Mesenchymal stem cell (in vitro differentiated cells and primary cell): Measurements from ENCODE around the gene PQBP1.

ENCODE experiments used
- DNase-seq: peaks from one replicate; pipeline ENCODE4 v3.0.0-alpha.2; 2013
- H2AFZ ChIP-seq: one replicate; pipeline ENCODE4 v1.6.1; 2013; ENCODE audit warnings: low read depth, mild to moderate bottlenecking, control low read depth, inconsistent platforms, low read length, moderate library complexity
- H2AK5ac ChIP-seq: 2 replicates; pipeline ENCODE4 v1.6.1; 2013; ENCODE audit warnings: low read length, moderate library complexity, mild to moderate bottlenecking, inconsistent platforms; ENCODE audit not compliant: severe bottlenecking
- H2BK120ac ChIP-seq: one replicate; pipeline ENCODE4 v1.6.1; 2013; ENCODE audit warnings: low read depth, mild to moderate bottlenecking, inconsistent platforms, low read length, moderate library complexity
- H2BK12ac ChIP-seq, 2 experiments: one replicate each; pipeline ENCODE4 v1.6.1; 2013; ENCODE audit warnings: inconsistent platforms in 2 of 2, low read length in 2 of 2, mild to moderate bottlenecking in 2 of 2, moderate library complexity in 2 of 2, control low read depth in 1 of 2
- H2BK15ac ChIP-seq: one replicate; pipeline ENCODE4 v1.6.1; 2013; ENCODE audit warnings: mild to moderate bottlenecking, low read depth, inconsistent platforms; ENCODE audit not compliant: poor library complexity, severe bottlenecking
- H2BK5ac ChIP-seq: 2 replicates; pipeline ENCODE4 v1.6.1; 2013; ENCODE audit warnings: low read depth, mild to moderate bottlenecking, low read length, control low read depth, inconsistent platforms; ENCODE audit not compliant: poor library complexity, severe bottlenecking
- H3K14ac ChIP-seq, 2 experiments: one replicate each; pipeline ENCODE4 v1.6.1; 2013; ENCODE audit warnings: inconsistent platforms in 2 of 2, low read length in 2 of 2, control low read depth in 1 of 2, mild to moderate bottlenecking in 1 of 2, moderate library complexity in 1 of 2
- H3K18ac ChIP-seq, 2 experiments: one replicate each; pipeline ENCODE4 v1.6.1; 2013; ENCODE audit warnings: inconsistent platforms in 2 of 2, low read length in 2 of 2, control low read depth in 1 of 2, low read depth in 1 of 2, mild to moderate bottlenecking in 1 of 2
- H3K23ac ChIP-seq, 2 experiments: one replicate each; pipeline ENCODE4 v1.6.1; 2013; ENCODE audit warnings: inconsistent platforms in 2 of 2, low read length in 2 of 2, mild to moderate bottlenecking in 2 of 2, moderate library complexity in 2 of 2, control low read depth in 1 of 2
- H3K27ac ChIP-seq: 2 replicates; pipeline ENCODE4 v1.5.1; 2013; ENCODE audit warnings: mild to moderate bottlenecking, moderate library complexity, low read length, control low read depth, inconsistent platforms; ENCODE audit not compliant: poor library complexity, severe bottlenecking
- H3K27me3 ChIP-seq, 2 experiments: 2 replicates each; pipeline versions ENCODE4 v1.6.1 to v1.7.0; 2013; ENCODE audit warnings: low read length in 2 of 2, mild to moderate bottlenecking in 2 of 2, moderate library complexity in 2 of 2, control low read depth in 1 of 2, inconsistent platforms in 1 of 2; ENCODE audit not compliant: control insufficient read depth in 1 of 2, insufficient read depth in 1 of 2
- H3K36me3 ChIP-seq, 2 experiments: 2 replicates each; pipeline versions ENCODE4 v1.6.1 to v1.7.0; 2013; ENCODE audit warnings: low read length in 2 of 2, control low read depth in 1 of 2, inconsistent platforms in 1 of 2, low read depth in 1 of 2, mild to moderate bottlenecking in 1 of 2; ENCODE audit not compliant: insufficient read depth in 2 of 2, control insufficient read depth in 1 of 2
- H3K4ac ChIP-seq, 2 experiments: one replicate each; pipeline ENCODE4 v1.6.1; 2013; ENCODE audit warnings: inconsistent platforms in 2 of 2, low read length in 2 of 2, mild to moderate bottlenecking in 2 of 2, moderate library complexity in 2 of 2, control low read depth in 1 of 2, low read depth in 1 of 2
- H3K4me1 ChIP-seq: 2 replicates; pipeline ENCODE4 v1.6.1; 2013; ENCODE audit warnings: low read depth, low read length, control low read depth; ENCODE audit not compliant: control insufficient read depth, insufficient read depth
- H3K4me2 ChIP-seq: 2 replicates; pipeline ENCODE4 v1.6.1; 2013; ENCODE audit warnings: low read length, mild to moderate bottlenecking, inconsistent platforms; ENCODE audit not compliant: poor library complexity, severe bottlenecking
- H3K4me3 ChIP-seq, 2 experiments: 2 replicates each; pipeline versions ENCODE4 v1.5.1 to v1.7.0; 2013; ENCODE audit warnings: low read length in 2 of 2, mild to moderate bottlenecking in 2 of 2, control low read depth in 1 of 2, low read depth in 1 of 2; ENCODE audit not compliant: insufficient read depth in 1 of 2
- H3K79me1 ChIP-seq: replicated peaks from 2 replicates; pipeline ENCODE4 v1.6.1; 2013; ENCODE audit warnings: mild to moderate bottlenecking, control low read depth, low read length, inconsistent platforms; ENCODE audit not compliant: poor library complexity, severe bottlenecking
- H3K9ac ChIP-seq: 2 replicates; pipeline ENCODE4 v1.7.0; 2013; ENCODE audit warnings: mild to moderate bottlenecking, low read length, moderate library complexity
- H3K9me3 ChIP-seq: 2 replicates; pipeline ENCODE4 v1.7.0; 2013; ENCODE audit warnings: mild to moderate bottlenecking, low read length; ENCODE audit not compliant: control insufficient read depth
- H4K8ac ChIP-seq: one replicate; pipeline ENCODE4 v1.6.1; 2013; ENCODE audit warnings: inconsistent platforms, mild to moderate bottlenecking, low read length, moderate library complexity
- H4K91ac ChIP-seq: one replicate; pipeline ENCODE4 v1.6.1; 2013; ENCODE audit warnings: mild to moderate bottlenecking, low read length, inconsistent platforms
- WGBS: methylation state at CpG from one replicate; pipeline ENCODE4 v1.1.7; 2013; ENCODE audit warnings: mixed read lengths; 5-methylcytosine and 5-hydroxymethylcytosine counted together

PQBP1 gene

GRCh38 chrX:48920718-48921104 is 23.0 kb downstream of the PQBP1 start:
- H3K18ac ChIP-seq: no peak overlapping the region
- H3K4ac ChIP-seq: no peak overlapping the region
- H2AK5ac ChIP-seq: no peak overlapping the region
- H2BK15ac ChIP-seq: no peak overlapping the region
- H3K4me2 ChIP-seq: no peak overlapping the region
- no peak overlapping the region for H3K14ac ChIP-seq
- H3K4me3 ChIP-seq: no peak overlapping the region
- H3K23ac ChIP-seq: no peak overlapping the region
- H4K91ac ChIP-seq: no peak overlapping the region
- no peak overlapping the region for H2BK5ac ChIP-seq
- H3K79me1 ChIP-seq: peaks cover 8% of the 10 kb centered on the region
- no peak for DNase-seq
- H3K27me3 ChIP-seq: peaks cover 0 to 4% of the 10 kb centered on the region in 2 experiments
- H3K9me3 ChIP-seq: no peaks in the 10 kb centered on the region
- H2AFZ ChIP-seq: no peak overlapping the region
- no peak overlapping the region for H3K27ac ChIP-seq
- no peak overlapping the region for H2BK120ac ChIP-seq
- H4K8ac ChIP-seq: no peak overlapping the region
- WGBS: 89% methylated on average over 4 of the region's 4 CpGs
- H3K9ac ChIP-seq: no peak overlapping the region
- H2BK12ac ChIP-seq: no peak overlapping the region
- H3K4me1 ChIP-seq: peaks cover 13% of the 10 kb centered on the region
- H3K36me3 ChIP-seq: peaks cover 37 to 42% of the 10 kb centered on the region in 2 experiments

GRCh38 chrX:48923771-48924170 is 26.0 kb downstream of the PQBP1 start:
- H4K91ac ChIP-seq: no peak overlapping the region
- no peak overlapping the region for H3K18ac ChIP-seq
- H2BK15ac ChIP-seq: no peak overlapping the region
- no peak overlapping the region for H3K27ac ChIP-seq
- peaks cover 5% of the 10 kb centered on the region for H3K4me1 ChIP-seq
- no peaks in the 10 kb centered on the region for H3K9me3 ChIP-seq
- H3K14ac ChIP-seq: no peak overlapping the region
- H3K79me1 ChIP-seq: peaks cover 11% of the 10 kb centered on the region
- no peak overlapping the region for H2BK12ac ChIP-seq
- H2BK5ac ChIP-seq: no peak overlapping the region
- no peak overlapping the region for H4K8ac ChIP-seq
- WGBS: 99% methylated on average over 13 of the region's 13 CpGs
- H3K4ac ChIP-seq: no peak overlapping the region
- no peak overlapping the region for H3K4me2 ChIP-seq
- DNase-seq: no peak
- no peak overlapping the region for H2AK5ac ChIP-seq
- no peak overlapping the region for H3K23ac ChIP-seq
- H3K27me3 ChIP-seq: peaks cover 0 to 9% of the 10 kb centered on the region in 2 experiments
- no peak overlapping the region for H3K9ac ChIP-seq
- no peak overlapping the region for H3K4me3 ChIP-seq
- H3K36me3 ChIP-seq: peaks cover 49 to 50% of the 10 kb centered on the region in 2 experiments
- no peak overlapping the region for H2AFZ ChIP-seq
- no peak overlapping the region for H2BK120ac ChIP-seq

- no peak overlapping the region for H3K18ac ChIP-seq
Measured at GRCh38 chrX:48924270-48924669, 26.5 kb downstream of the PQBP1 start.

GRCh38 chrX:48927123-48927522 is 29.4 kb downstream of the PQBP1 start:
- no peak overlapping the region for H4K8ac ChIP-seq
- no peak overlapping the region for H2BK120ac ChIP-seq
- no peak overlapping the region for H2AFZ ChIP-seq
- no peak overlapping the region for H2BK15ac ChIP-seq
- H3K23ac ChIP-seq: no peak overlapping the region
- no peaks in the 10 kb centered on the region for H3K4me1 ChIP-seq
- no peak for DNase-seq
- no peak overlapping the region for H3K27ac ChIP-seq
- no peak overlapping the region for H4K91ac ChIP-seq
- 100% methylated on average over 4 of the region's 5 CpGs for WGBS
- H2BK5ac ChIP-seq: no peak overlapping the region
- no peak overlapping the region for H3K9ac ChIP-seq
- peaks cover 46 to 54% of the 10 kb centered on the region in 2 experiments for H3K36me3 ChIP-seq
- H3K18ac ChIP-seq: no peak overlapping the region
- no peak overlapping the region for H3K14ac ChIP-seq
- no peak overlapping the region for H2AK5ac ChIP-seq
- no peaks in the 10 kb centered on the region for H3K9me3 ChIP-seq
- H3K4me3 ChIP-seq: no peak overlapping the region
- H3K27me3 ChIP-seq: peaks cover 0 to 9% of the 10 kb centered on the region in 2 experiments
- H3K4ac ChIP-seq: no peak overlapping the region
- H3K79me1 ChIP-seq: peaks cover 9% of the 10 kb centered on the region
- H2BK12ac ChIP-seq: no peak overlapping the region
- no peak overlapping the region for H3K4me2 ChIP-seq

More at GRCh38 chrX:48924270-48924669, 26.5 kb downstream of the PQBP1 start:
- Histone ChIP-seq H3K9me3 (no peaks in the 10 kb centered on the region), H3K4me2 (no peak overlapping the region), H4K8ac (no peak overlapping the region), H2BK12ac (no peak overlapping the region), H4K91ac (no peak overlapping the region), H3K4ac (no peak overlapping the region), H3K14ac (no peak overlapping the region), H3K79me1 (peaks cover 11% of the 10 kb centered on the region), H2BK15ac (no peak overlapping the region), H2BK5ac (no peak overlapping the region), H3K4me1 (peaks cover 5% of the 10 kb centered on the region), H3K27me3 (peaks cover 0 to 9% of the 10 kb centered on the region in 2 experiments), H2BK120ac (no peak overlapping the region), H2AK5ac (no peak overlapping the region), H3K9ac (no peak overlapping the region), H2AFZ (no peak overlapping the region), H3K27ac (no peak overlapping the region), H3K36me3 (peaks cover 49 to 50% of the 10 kb centered on the region in 2 experiments), H3K4me3 (no peak overlapping the region), H3K23ac (no peak overlapping the region)
- no peak for DNase-seq
- 97% methylated on average over 5 of the region's 5 CpGs for WGBS
